HTERT RPE-1 (cell line): ENCODE measurements around the gene MAEA.
"Not testable (repeated sequence)": the region's sequence is repeated elsewhere in the genome, so short reads cannot be mapped to it uniquely, and the experiment has no call there.

Experiments used
- in situ Hi-C: fragments of 300-500 bp; cut with MboI; formaldehyde crosslinking; loops from 4 replicates; pipeline ENCODE4 v1.14.3; 2020; ENCODE audit warnings: low sequenced_read_pairs

MAEA gene

GRCh38 chr4:1318488-1319213 lies 29.0 kb downstream of the MAEA start:
- in situ Hi-C loops, result no loop called here

DNA sequence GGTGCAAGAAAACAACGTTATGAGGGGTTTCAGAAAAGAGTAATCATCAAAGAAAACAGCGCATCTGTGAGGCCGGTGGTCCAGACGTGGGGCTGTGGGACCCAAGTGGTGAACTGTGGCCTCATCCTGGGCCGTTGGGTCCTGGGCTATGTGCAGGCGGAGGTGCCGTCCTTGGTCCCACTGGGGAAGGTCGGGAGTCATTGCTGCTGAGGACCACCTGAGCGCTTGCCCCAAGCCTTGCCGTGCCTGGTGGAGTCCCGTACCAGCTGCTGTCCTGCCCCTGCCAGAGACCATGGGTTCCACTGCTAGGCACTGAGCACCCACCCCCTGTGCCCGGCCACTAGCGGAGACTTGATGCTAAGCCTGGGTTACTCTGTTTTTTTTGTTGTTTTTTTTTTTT lies 31.8 kb downstream of the MAEA start:
- in situ Hi-C loops, result no loop called here

DNA sequence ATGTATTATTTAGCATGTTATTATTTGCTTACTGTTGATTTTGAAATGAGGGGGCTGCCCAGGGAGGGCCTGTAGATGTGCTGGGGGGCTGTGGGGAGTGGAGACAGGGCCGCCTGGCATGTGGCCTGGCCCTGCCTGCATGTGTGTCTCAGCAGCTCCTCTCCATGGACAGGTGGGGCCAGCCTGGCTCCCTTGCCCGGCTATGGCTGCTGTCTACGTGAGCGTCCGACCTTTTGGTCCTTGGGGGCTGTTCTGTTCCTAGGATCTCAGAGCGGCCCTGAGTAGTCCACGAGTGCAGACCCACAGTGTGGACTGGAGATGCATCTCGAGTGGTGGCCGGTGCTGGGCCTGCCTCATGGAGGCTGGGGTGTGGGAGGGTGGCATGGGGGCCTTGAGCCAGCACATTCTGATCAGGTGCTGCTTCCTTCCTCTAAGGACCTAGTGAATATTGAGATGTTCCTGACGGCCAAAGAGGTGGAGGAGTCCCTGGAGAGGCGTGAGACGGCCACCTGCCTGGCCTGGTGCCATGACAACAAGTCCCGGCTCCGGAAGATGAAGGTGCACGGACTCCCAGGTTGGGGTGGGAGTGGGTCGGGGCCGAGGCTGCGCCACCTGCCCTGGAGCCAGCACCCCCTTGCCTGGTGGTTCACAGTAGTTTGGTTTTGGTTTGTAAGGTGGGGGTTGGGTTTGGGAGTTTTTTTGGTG lies 32.4 kb downstream of the MAEA start:
- in situ Hi-C loops, result no loop called here

- in situ Hi-C loops, result no loop called here
Observed at GRCh38 chr4:1323280-1323634, 33.6 kb downstream of the MAEA start.

DNA sequence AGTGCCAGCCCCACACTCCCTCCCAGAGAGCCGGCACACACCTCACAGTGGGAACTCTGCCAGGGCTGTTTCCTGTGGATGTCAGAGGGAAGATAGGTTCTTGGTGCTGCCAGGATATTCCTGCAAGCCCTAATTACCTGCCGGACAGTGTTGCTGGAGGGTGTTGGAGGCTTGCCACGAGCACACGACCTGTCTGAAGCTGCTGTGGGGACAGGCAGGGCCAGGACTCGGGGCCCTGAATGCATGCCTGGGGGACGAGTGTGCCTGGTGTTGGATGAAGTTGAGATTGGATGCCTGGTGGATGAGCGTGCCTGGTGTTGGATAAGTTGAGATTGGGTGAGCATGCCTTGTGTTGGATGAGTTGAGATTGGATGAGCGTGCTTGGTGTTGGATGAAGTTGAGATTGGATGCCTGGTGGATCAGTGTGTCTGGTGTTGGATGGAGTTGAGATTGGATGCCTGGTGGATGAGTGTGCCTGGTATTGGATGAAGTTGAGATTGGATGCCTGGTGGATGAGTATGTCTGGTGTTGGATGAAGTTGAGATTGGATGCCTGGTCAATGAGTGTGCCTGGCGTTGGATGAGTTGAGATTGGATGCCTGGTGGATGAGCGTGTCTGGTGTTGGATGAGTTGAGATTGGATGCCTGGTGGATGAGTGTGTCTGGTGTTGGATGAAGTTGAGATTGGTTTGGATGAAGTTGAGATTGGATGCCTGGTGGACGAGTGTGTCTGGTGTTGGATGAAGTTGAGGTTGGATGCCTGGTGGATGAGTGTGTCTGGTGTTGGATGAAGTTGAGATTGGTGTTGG lies 34.1 kb downstream of the MAEA start:
- in situ Hi-C loops, result no loop called here

- in situ Hi-C loops, result not testable (repeated sequence)
Observed at GRCh38 chr4:1324443-1325175, 34.9 kb downstream of the MAEA start.

GRCh38 chr4:1325176-1325480 lies 35.4 kb downstream of the MAEA start:
- in situ Hi-C loops, result no loop called here

- in situ Hi-C loops, result no loop called here
Observed at GRCh38 chr4:1325681-1326635, 36.3 kb downstream of the MAEA start.

GRCh38 chr4:1326751-1327525 lies 37.2 kb downstream of the MAEA start:
- in situ Hi-C loops, result no loop called here

- in situ Hi-C loops, result no loop called here
Observed at GRCh38 chr4:1327526-1328266, 38.0 kb downstream of the MAEA start.

DNA sequence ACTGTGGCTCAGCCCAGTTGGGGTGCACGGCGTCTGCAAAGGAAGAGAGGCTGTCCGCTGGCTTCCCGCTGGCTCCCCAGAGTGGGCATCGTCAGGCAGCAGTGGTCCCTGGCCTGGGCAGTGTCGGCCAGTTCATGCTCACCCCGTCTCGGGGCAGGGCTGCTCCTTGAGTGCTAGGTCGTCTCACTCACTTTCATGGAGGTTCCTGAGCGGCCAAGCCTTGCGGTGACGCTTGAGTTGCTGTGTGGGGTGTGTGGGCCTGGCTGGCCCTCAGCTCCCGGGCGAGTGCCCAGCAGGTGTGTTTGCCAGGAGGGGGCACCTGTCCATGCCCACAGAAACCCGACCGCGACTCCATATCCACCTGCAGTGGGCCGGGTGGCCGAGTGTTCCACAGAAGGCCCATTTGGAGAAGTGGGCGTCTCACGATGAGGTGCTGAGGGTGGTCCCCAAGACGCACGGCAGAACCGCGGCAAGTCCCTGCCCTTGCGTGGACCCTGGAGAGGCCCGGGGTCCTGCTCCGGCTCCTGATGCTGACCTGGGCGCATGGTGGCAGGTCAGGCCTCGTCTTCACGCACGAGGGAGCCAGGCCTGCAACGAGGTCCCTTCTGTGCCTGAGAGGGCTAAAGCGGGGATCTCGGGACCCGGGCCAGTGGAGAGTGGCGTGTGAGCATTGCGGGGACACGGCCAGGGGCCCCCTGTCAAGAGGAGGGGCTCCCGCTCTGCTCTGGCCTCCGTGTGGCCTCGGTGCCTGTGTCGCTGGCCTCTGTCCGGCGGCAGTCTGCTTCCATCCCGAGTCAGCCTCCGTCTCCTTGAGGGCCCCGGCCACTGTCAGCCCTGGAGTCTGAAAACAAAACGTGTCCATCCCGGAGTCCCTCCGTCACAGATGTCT lies 38.8 kb downstream of the MAEA start:
- in situ Hi-C loops, result no loop called here

- in situ Hi-C loops, result no loop called here
Observed at GRCh38 chr4:1329408-1330371, 40.0 kb downstream of the MAEA start.

DNA sequence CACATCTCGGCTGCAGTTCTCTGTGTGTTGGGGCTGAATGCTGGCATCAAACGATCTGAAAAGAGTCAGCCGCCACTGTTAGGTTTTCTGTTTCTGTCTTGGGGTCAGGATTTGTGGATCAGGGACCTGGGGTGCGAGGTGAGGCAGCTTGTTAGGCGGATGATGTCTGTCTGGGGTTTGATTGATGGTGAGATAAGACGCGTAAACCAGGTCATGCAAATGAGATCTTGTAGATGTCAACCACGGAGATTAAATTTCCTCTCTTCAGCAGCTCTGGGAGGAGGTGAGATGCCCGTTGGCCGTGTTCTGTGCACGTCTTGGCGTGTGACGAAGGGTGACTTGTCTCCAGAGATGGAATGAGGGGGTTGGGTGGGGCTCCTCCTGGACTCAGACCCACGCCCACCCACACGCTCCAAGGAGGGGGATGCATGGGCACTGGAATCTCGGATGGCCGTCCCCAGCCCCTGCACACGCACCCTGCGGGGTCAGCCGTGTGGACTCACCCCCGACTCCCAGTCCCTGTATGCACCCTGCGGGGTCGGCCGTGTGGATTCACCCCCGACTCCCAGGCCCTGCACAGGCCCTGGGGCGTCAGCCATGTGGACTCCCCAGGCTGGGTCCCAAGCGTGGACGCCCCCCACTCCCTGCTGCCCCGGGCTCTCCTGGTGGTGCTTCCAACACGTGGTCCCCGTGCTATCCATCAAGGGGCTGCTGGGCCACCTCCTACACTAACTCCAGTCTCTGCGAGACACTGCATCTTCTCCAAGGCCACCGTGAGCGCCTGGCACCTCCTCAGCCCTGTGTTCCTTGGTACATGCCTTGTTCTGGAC lies 41.3 kb downstream of the MAEA start:
- in situ Hi-C loops, result no loop called here

DNA sequence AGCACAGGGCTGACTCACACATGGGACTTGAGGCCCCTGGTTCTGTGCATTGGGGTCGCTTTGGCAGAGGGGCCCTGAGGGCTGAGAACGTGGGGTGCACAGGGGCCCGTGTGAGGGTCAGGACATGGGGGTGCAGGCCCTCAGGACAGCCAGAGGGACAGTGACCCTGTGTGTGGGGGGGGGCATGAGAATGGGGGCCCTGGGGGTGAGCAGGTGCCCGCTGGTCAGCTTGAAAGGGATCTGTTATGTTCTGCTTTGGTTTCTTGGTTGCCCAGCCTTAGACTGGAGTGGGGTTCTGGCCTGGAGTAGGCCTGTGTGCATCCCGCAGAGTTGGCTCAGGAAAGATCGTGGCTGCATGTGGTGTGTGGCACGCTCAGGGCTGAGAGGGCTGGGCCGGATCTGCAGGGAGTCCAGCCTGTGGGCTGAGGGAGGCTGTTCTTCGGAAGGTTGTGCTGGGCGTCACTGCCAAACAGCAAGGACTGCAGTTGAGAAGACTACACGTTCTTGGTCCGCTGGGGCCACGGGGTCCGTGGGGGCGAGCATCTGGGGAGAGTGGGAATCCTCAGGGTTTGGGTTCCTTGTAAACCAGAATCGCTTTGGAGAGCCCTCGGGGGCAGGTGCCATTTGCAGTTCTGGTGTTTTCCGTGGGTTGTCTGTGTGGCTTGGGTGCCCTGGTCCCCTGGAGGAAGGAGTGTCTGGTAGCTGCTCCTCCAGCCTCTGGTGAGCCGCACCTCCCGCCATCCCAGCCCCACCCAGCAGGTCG lies 42.1 kb downstream of the MAEA start:
- in situ Hi-C loops, result no loop called here

- in situ Hi-C loops, result no loop called here
Observed at GRCh38 chr4:1332686-1333085, 43.0 kb downstream of the MAEA start.
